Karpas-422 (cell line): ENCODE results near the gene PRIM2. TPM values are rescaled to one million over a fixed set of nuclear protein-coding genes. Genes with fewer than 3 reads are reported as not detected.
"Not testable (repeated sequence)": the region's sequence is repeated elsewhere in the genome, so short reads cannot be mapped to it uniquely, and the experiment has no call there.

Source experiments
- DNase-seq: peaks from one replicate; pipeline ENCODE4 v3.0.0-alpha.2; 2015
- H2AFZ ChIP-seq: fragments of 200-600 bp; sonication (generic); 2 replicates; pipeline ENCODE4 v1.6.1; 2014; ENCODE audit warnings: antibody characterized with exemption, low read length, mixed read lengths
- H3K27ac ChIP-seq: fragments of 200-600 bp; sonication (generic); 2 replicates; pipeline ENCODE4 v1.5.1; 2014; ENCODE audit warnings: mild to moderate bottlenecking, low read length, moderate library complexity
- H3K27me3 ChIP-seq: fragments of 200-600 bp; sonication (generic); 2 replicates; pipeline ENCODE4 v1.6.1; 2014; ENCODE audit warnings: low read length, mixed read lengths
- H3K36me3 ChIP-seq: fragments of 200-600 bp; sonication (generic); 2 replicates; pipeline ENCODE4 v1.6.1; 2014; ENCODE audit warnings: low read length, mixed read lengths; ENCODE audit not compliant: insufficient read depth
- H3K4me1 ChIP-seq: fragments of 200-600 bp; sonication (generic); 2 replicates; pipeline ENCODE4 v1.6.1; 2014; ENCODE audit warnings: mild to moderate bottlenecking, low read length, mixed read lengths
- H3K4me2 ChIP-seq: fragments of 200-600 bp; sonication (generic); 2 replicates; pipeline ENCODE4 v1.6.1; 2014; ENCODE audit warnings: low read length, low read depth, mild to moderate bottlenecking; ENCODE audit not compliant: poor library complexity, severe bottlenecking
- H3K4me3 ChIP-seq: fragments of 200-600 bp; sonication (generic); 2 replicates; pipeline ENCODE4 v1.5.1; 2014; ENCODE audit warnings: mild to moderate bottlenecking, antibody characterized with exemption, low read length, mixed read lengths
- H3K79me2 ChIP-seq: fragments of 200-600 bp; sonication (generic); 2 replicates; pipeline ENCODE4 v1.6.1; 2014; ENCODE audit warnings: mild to moderate bottlenecking, low read length, mixed read lengths
- H3K9ac ChIP-seq: fragments of 200-600 bp; sonication (generic); 2 replicates; pipeline ENCODE4 v1.6.0; 2014; ENCODE audit warnings: low read length
- H3K9me2 ChIP-seq: fragments of 200-600 bp; sonication (generic), shearing (Covaris generic); replicated peaks from 2 replicates; pipeline ENCODE4 v1.6.0; 2014; ENCODE audit warnings: mild to moderate bottlenecking, low read length, moderate library complexity; ENCODE audit not compliant: insufficient read depth
- H3K9me3 ChIP-seq: fragments of 300-700, 200-600 bp; sonication (generic); 2 replicates; pipeline ENCODE4 v1.6.1; 2014; ENCODE audit warnings: low read length, mixed read lengths
- H4K20me1 ChIP-seq: fragments of 200-600 bp; sonication (generic); 2 replicates; pipeline ENCODE4 v1.6.1; 2014; ENCODE audit warnings: mild to moderate bottlenecking, antibody characterized with exemption, low read length, low read depth; ENCODE audit not compliant: insufficient read depth
- total RNA-seq: library from RNA; depleted of rRNA; stranded (reverse); fragments of >200 nt; shearing (Covaris generic); gene quantifications from 2 replicates; pipeline ENCODE4 v1.2.3, GENCODE V29; 2014; ENCODE audit warnings: low replicate concordance

The PRIM2 gene
- total RNA-seq, 1 experiment from 2014 or later, result 49.1 TPM

- not testable (repeated sequence) for H3K27ac ChIP-seq, H3K9me2 ChIP-seq, H3K9me3 ChIP-seq, H3K9ac ChIP-seq, H3K4me1 ChIP-seq, H2AFZ ChIP-seq, H3K27me3 ChIP-seq, H3K36me3 ChIP-seq, H3K4me3 ChIP-seq, H3K4me2 ChIP-seq, H4K20me1 ChIP-seq, DNase-seq
- peaks cover 49% of the 10 kb centered on the region for H3K79me2 ChIP-seq
Observed at GRCh38 chr6:57358319-57358718, 40.9 kb downstream of the PRIM2 start.

- H3K27ac ChIP-seq, H3K27me3 ChIP-seq, H3K4me1 ChIP-seq, DNase-seq, H3K4me2 ChIP-seq, H3K4me3 ChIP-seq, H3K9me3 ChIP-seq, H3K36me3 ChIP-seq, H3K9me2 ChIP-seq, H4K20me1 ChIP-seq, H2AFZ ChIP-seq, H3K9ac ChIP-seq: not testable (repeated sequence)
- H3K79me2 ChIP-seq, result peaks cover 51% of the 10 kb centered on the region
Observed at GRCh38 chr6:57359766-57360165, 42.3 kb downstream of the PRIM2 start.

GRCh38 chr6:57362340-57362739 is 44.9 kb downstream of the PRIM2 start:
- H3K4me2 ChIP-seq, result not testable (repeated sequence)

GRCh38 chr6:57365076-57365583 is 47.7 kb downstream of the PRIM2 start:
- not testable (repeated sequence) for DNase-seq, H3K9ac ChIP-seq, H3K4me2 ChIP-seq, H3K36me3 ChIP-seq, H4K20me1 ChIP-seq, H3K27me3 ChIP-seq, H3K9me2 ChIP-seq, H3K27ac ChIP-seq, H2AFZ ChIP-seq, H3K9me3 ChIP-seq, H3K4me1 ChIP-seq, H3K4me3 ChIP-seq
- H3K79me2 ChIP-seq, result peaks cover 42% of the 10 kb centered on the region

More at GRCh38 chr6:57362340-57362739, 44.9 kb downstream of the PRIM2 start:
- not testable (repeated sequence) for H3K9me3 ChIP-seq, H3K27me3 ChIP-seq, H3K36me3 ChIP-seq, H3K4me1 ChIP-seq, H3K27ac ChIP-seq, H4K20me1 ChIP-seq, H3K9me2 ChIP-seq, H3K4me3 ChIP-seq, H3K9ac ChIP-seq, DNase-seq, H2AFZ ChIP-seq
- peaks cover 43% of the 10 kb centered on the region for H3K79me2 ChIP-seq

GRCh38 chr6:57368965-57369731 is 51.7 kb downstream of the PRIM2 start:
- not testable (repeated sequence) for H3K4me1 ChIP-seq, H3K36me3 ChIP-seq, H3K27me3 ChIP-seq, H3K9me2 ChIP-seq, H3K4me2 ChIP-seq, H3K9ac ChIP-seq, H3K27ac ChIP-seq, DNase-seq, H2AFZ ChIP-seq, H4K20me1 ChIP-seq, H3K4me3 ChIP-seq, H3K9me3 ChIP-seq
- peaks cover 42% of the 10 kb centered on the region for H3K79me2 ChIP-seq

- not testable (repeated sequence) for H3K4me2 ChIP-seq, H3K9ac ChIP-seq, DNase-seq, H3K9me3 ChIP-seq, H4K20me1 ChIP-seq, H3K9me2 ChIP-seq, H3K27ac ChIP-seq, H3K27me3 ChIP-seq, H2AFZ ChIP-seq, H3K4me3 ChIP-seq, H3K36me3 ChIP-seq, H3K4me1 ChIP-seq
- H3K79me2 ChIP-seq, result peaks cover 50% of the 10 kb centered on the region
Observed at GRCh38 chr6:57371779-57372178, 54.3 kb downstream of the PRIM2 start.

GRCh38 chr6:57374764-57375163 is 57.3 kb downstream of the PRIM2 start:
- not testable (repeated sequence) for H3K27ac ChIP-seq, H3K27me3 ChIP-seq, H3K4me2 ChIP-seq, H3K9ac ChIP-seq, H4K20me1 ChIP-seq, H3K4me1 ChIP-seq, H3K9me3 ChIP-seq, H2AFZ ChIP-seq, H3K4me3 ChIP-seq, H3K9me2 ChIP-seq, DNase-seq, H3K36me3 ChIP-seq
- H3K79me2 ChIP-seq, result peaks cover 47% of the 10 kb centered on the region

GRCh38 chr6:57376083-57376482 is 58.7 kb downstream of the PRIM2 start:
- H3K9me2 ChIP-seq, result not testable (repeated sequence)

More at GRCh38 chr6:57376083-57376482, 58.7 kb downstream of the PRIM2 start:
- not testable (repeated sequence) for H4K20me1 ChIP-seq, H3K4me2 ChIP-seq, DNase-seq, H3K36me3 ChIP-seq, H2AFZ ChIP-seq, H3K9ac ChIP-seq, H3K9me3 ChIP-seq, H3K4me3 ChIP-seq, H3K4me1 ChIP-seq, H3K27ac ChIP-seq, H3K27me3 ChIP-seq
- H3K79me2 ChIP-seq, result peaks cover 47% of the 10 kb centered on the region
